ENCODE data around the gene MAS1.
"Not testable (repeated sequence)": the region's sequence is repeated elsewhere in the genome, so short reads cannot be mapped to it uniquely, and the experiment has no call there.

MAS1 gene

GRCh38 chr6:159916237-159916636 is 25.4 kb downstream of the MAS1 start:
- no peak for DNase-seq (ENCODE audit: low read depth in 2 of 3, low spot score in 1 of 3)

GRCh38 chr6:159916752-159917151 is 26.0 kb downstream of the MAS1 start:
- no peak for DNase-seq (ENCODE audit: low read depth in 2 of 3, low spot score in 1 of 3)

- no peak for DNase-seq (ENCODE audit: low read depth in 2 of 3, low spot score in 1 of 3)
These were observed 28.3 kb downstream of the MAS1 start for GRCh38 chr6:159919011-159919511.

- DNase-seq (ENCODE audit: low read depth in 2 of 3, low spot score in 1 of 3), result no peak
These were observed 29.0 kb downstream of the MAS1 start for GRCh38 chr6:159919800-159920199.

GRCh38 chr6:159924150-159924549 is 33.4 kb downstream of the MAS1 start:
- DNase-seq (ENCODE audit: low read depth in 2 of 3, low spot score in 1 of 3), result not testable (repeated sequence)

- DNase-seq (ENCODE audit: low read depth in 2 of 3, low spot score in 1 of 3), result no peak
These were observed 35.9 kb downstream of the MAS1 start for GRCh38 chr6:159926542-159927203.

- DNase-seq (ENCODE audit: low read depth in 2 of 3, low spot score in 1 of 3), result peak; percentile 21 to 52 (median 27)
These were observed 39.0 kb downstream of the MAS1 start for GRCh38 chr6:159929819-159930218.

- DNase-seq (ENCODE audit: low read depth in 2 of 3, low spot score in 1 of 3), result peak; percentile 20 to 30 (median 28)
These were observed 40.3 kb downstream of the MAS1 start for GRCh38 chr6:159931112-159931511.

GRCh38 chr6:159931846-159932245 is 41.1 kb downstream of the MAS1 start:
- no peak for DNase-seq (ENCODE audit: low read depth in 2 of 3, low spot score in 1 of 3)

GRCh38 chr6:159933077-159933476 is 42.3 kb downstream of the MAS1 start:
- no peak for DNase-seq (ENCODE audit: low read depth in 2 of 3, low spot score in 1 of 3)

- DNase-seq (ENCODE audit: low read depth in 2 of 3, low spot score in 1 of 3), result no peak
These were observed 43.4 kb downstream of the MAS1 start for GRCh38 chr6:159934181-159934580.

GRCh38 chr6:159935065-159935464 is 44.3 kb downstream of the MAS1 start:
- no peak for DNase-seq (ENCODE audit: low read depth in 2 of 3, low spot score in 1 of 3)

GRCh38 chr6:159935633-159936032 is 44.8 kb downstream of the MAS1 start:
- no peak for DNase-seq (ENCODE audit: low read depth in 2 of 3, low spot score in 1 of 3)

- DNase-seq (ENCODE audit: low read depth in 2 of 3, low spot score in 1 of 3), result no peak
These were observed 48.8 kb downstream of the MAS1 start for GRCh38 chr6:159939591-159940016.

Data from stimulated activated CD4-positive, alpha-beta T cell treated with anti-CD3 and anti-CD28 coated beads, Interleukin-12 subunit alpha, Interleukin-12 subunit beta, amount 100 ng/mL, for 48 hours (primary cell).